HepG2 (cell line): ENCODE data around the gene STK32B. TPM values are rescaled to one million over a fixed set of nuclear protein-coding genes. Genes with fewer than 3 reads are reported as not detected.

Experiments
- ATAC-seq: fragments of 200-7000 bp; cut with Tn5 transposase; 3 replicates; pipeline ENCODE4 v1.9.1; 2020; ENCODE audit warnings: mild to moderate bottlenecking, moderate library complexity
- BruUV-seq: library from RNA; stranded (reverse); fragments of 400-500 nt; replicated peaks from 2 replicates; lab custom pipeline; 2021; lab: Mats Ljungman, UMichigan
- CTCF ChIA-PET: fragments of 300-600 bp; formaldehyde crosslinking; extraction: SDS; loops from one replicate; lab custom pipeline; 2021; ENCODE audit warnings: low total read pairs, inconsistent platforms, low intra/inter-chr PET ratio; lab: Yijun Ruan, JAX
- POLR2A ChIA-PET: fragments of 350-600 bp; sonication (Branson Sonifier 250); formaldehyde crosslinking; loops from one replicate; lab custom pipeline; 2020; ENCODE audit warnings: antibody characterized with exemption, inconsistent platforms; lab: Yijun Ruan, JAX
- DNase-seq: peaks from one replicate; pipeline ENCODE4 v3.0.0-alpha.2; 2015; ENCODE audit warnings: low spot score
- FAIRE-seq: peaks from 3 replicates; lab custom pipeline; 2011; peaks lifted over from hg19 to GRCh38; lab: Jason Lieb, UNC
- H2AFZ ChIP-seq: one replicate; pipeline ENCODE4 v1.6.1; 2011; ENCODE audit warnings: low read length, inconsistent platforms
- H3K27ac ChIP-seq: fragments of 300-600 bp; 3 replicates; pipeline ENCODE4 v1.8.0; 2011; ENCODE audit warnings: mixed run types, mild to moderate bottlenecking, mixed read lengths, low read length, inconsistent platforms; ENCODE audit not compliant: insufficient read depth; ENCODE audit errors: extremely low read length
- H3K27me3 ChIP-seq, 2 experiments: fragments of 200-600 bp in 1 of 2; 2 replicates in 1 of 2; 3 replicates in 1 of 2; pipeline versions ENCODE4 v1.6.0 to v1.8.0; 2011; ENCODE audit warnings: low read length in 2 of 2, mild to moderate bottlenecking in 2 of 2, moderate library complexity in 2 of 2, inconsistent platforms in 1 of 2; ENCODE audit not compliant: insufficient read depth in 2 of 2, control insufficient read depth in 1 of 2
- H3K36me3 ChIP-seq, 2 experiments: fragments of 200-600 bp in 1 of 2; replicated peaks in 1 of 2; 2 replicates in 1 of 2; 3 replicates in 1 of 2; pipeline versions ENCODE4 v1.5.1 to v1.8.0; 2011; ENCODE audit warnings: low read length in 2 of 2, inconsistent platforms in 1 of 2; ENCODE audit not compliant: insufficient read depth in 2 of 2, control insufficient read depth in 1 of 2
- H3K4me1 ChIP-seq: 2 replicates; pipeline ENCODE4 v1.5.1; 2012; ENCODE audit warnings: low read length, inconsistent platforms; ENCODE audit not compliant: insufficient read depth
- H3K4me2 ChIP-seq: 2 replicates; pipeline ENCODE4 v1.6.0; 2011; ENCODE audit warnings: low read depth, low read length, inconsistent platforms
- H3K4me3 ChIP-seq, 3 experiments: fragments of 200-600 bp in 1 of 3; sonication (generic), shearing (Covaris generic) in 1 of 3; replicated peaks in 1 of 3; 2 replicates each; pipeline ENCODE4 v1.5.1; 2011 to 2016; ENCODE audit warnings: low read length in 3 of 3, inconsistent platforms in 2 of 3, low read depth in 2 of 3, mild to moderate bottlenecking in 2 of 3, control low read depth in 1 of 3, mixed read lengths in 1 of 3; ENCODE audit not compliant: insufficient read depth in 1 of 3
- H3K79me2 ChIP-seq: one replicate; pipeline ENCODE4 v1.6.1; 2011; ENCODE audit warnings: low read length, inconsistent platforms; ENCODE audit not compliant: insufficient read depth
- H3K9ac ChIP-seq: 2 replicates; pipeline ENCODE4 v1.6.0; 2011; ENCODE audit warnings: mild to moderate bottlenecking, low read depth, low read length, inconsistent platforms; ENCODE audit not compliant: insufficient read depth
- H3K9me3 ChIP-seq: 2 replicates; pipeline ENCODE4 v1.5.1; 2012; ENCODE audit warnings: mild to moderate bottlenecking, low read length
- H4K20me1 ChIP-seq: 2 replicates; pipeline ENCODE4 v1.6.0; 2011; ENCODE audit warnings: inconsistent platforms, mild to moderate bottlenecking, low read length, moderate library complexity; ENCODE audit not compliant: insufficient read depth
- ATF4 ChIP-seq, 2 experiments: fragments of 450-650 bp in 1 of 2; sonication (generic) in 1 of 2; formaldehyde crosslinking; IDR thresholded peaks; 2 replicates each; pipeline versions ENCODE4 v1.5.0 to v1.8.0; 2020 to 2022; ENCODE audit warnings: mild to moderate bottlenecking in 1 of 2, missing genetic modification reagents in 1 of 2
- BORCS8-MEF2B ChIP-seq: sonication (generic); formaldehyde crosslinking; IDR thresholded peaks from 2 replicates; pipeline ENCODE4 v1.8.0; 2022; ENCODE audit warnings: mild to moderate bottlenecking, missing genetic modification reagents
- BRD4 ChIP-seq: sonication (generic); formaldehyde crosslinking; IDR thresholded peaks from 2 replicates; pipeline ENCODE4 v1.4.0; 2020; ENCODE audit warnings: missing genetic modification reagents
- TEAD2 ChIP-seq: sonication (generic); formaldehyde crosslinking; IDR thresholded peaks from 2 replicates; pipeline ENCODE4 v1.9.0; 2021; ENCODE audit warnings: missing genetic modification reagents
- ZFP62 ChIP-seq: sonication (generic); formaldehyde crosslinking; IDR thresholded peaks from 2 replicates; pipeline ENCODE4 v1.4.0; 2020; ENCODE audit warnings: missing genetic modification reagents
- ZNF180 ChIP-seq: sonication (generic); formaldehyde crosslinking; IDR thresholded peaks from 2 replicates; pipeline ENCODE4 v1.4.0; 2020; ENCODE audit warnings: low read depth, missing genetic modification reagents, borderline replicate concordance
- ZNF280B ChIP-seq: sonication (generic); formaldehyde crosslinking; IDR thresholded peaks from 2 replicates; pipeline ENCODE4 v1.5.0; 2020; ENCODE audit warnings: missing genetic modification reagents, mild to moderate bottlenecking, borderline replicate concordance
- ZNF3 ChIP-seq: IDR thresholded peaks from 2 replicates; pipeline ENCODE4 v1.7.0; 2017; ENCODE audit warnings: inconsistent platforms
- WGBS: methylation state at CpG from one replicate; pipeline ENCODE4 v1.1.6; 2017; ENCODE audit warnings: low lambda C conversion rate; 5-methylcytosine and 5-hydroxymethylcytosine counted together
- in situ Hi-C: cut with HindIII; loops from 2 replicates; pipeline ENCODE4 v1.10.0; 2017; ENCODE audit warnings: low pct_unique_long_range_greater_than_20kb; ENCODE audit not compliant: extremely low pct_ligation_motif_present
- intact Hi-C: fragments of 100-400 bp; cut with micrococcal nuclease; formaldehyde crosslinking; loops from one replicate; pipeline ENCODE4 v1.10.0; 2022; ENCODE audit not compliant: unreplicated experiment
- polyA plus RNA-seq, 8 experiments: library from polyadenylated mRNA; depleted of rRNA in 3 of 8; stranded (reverse) in 7 of 8; unstranded in 1 of 8; fragments of >200 nt; fragmentation: Illumina TruSeq in 4 of 8; extraction: Trizol in 4 of 8; gene quantifications; 2 replicates each; pipeline versions ENCODE4 v1.2.1 to v1.2.3, GENCODE V29; 2011 to 2016; ENCODE audit warnings: low read depth in 4 of 8, missing spikeins in 1 of 8, mixed read lengths in 1 of 8; ENCODE audit not compliant: insufficient read depth in 1 of 8
- total RNA-seq, 5 experiments: library from RNA; depleted of rRNA; stranded (reverse); fragments of >200 nt; fragmentation: Illumina TruSeq; extraction: Trizol; gene quantifications; 2 replicates each; pipeline ENCODE4 v1.2.3, GENCODE V29; 2016; ENCODE audit warnings: low read depth in 1 of 5

The STK32B gene
- total and polyA plus RNA-seq, 2 of the 13 experiments (the other 11 are each of a cell fraction or from before 2014, with no cell fraction given): not detected

- BruUV-seq: no TSS peak
- DNase-seq: no peak
- no peaks in the 10 kb centered on the region for H3K36me3 ChIP-seq
- H4K20me1 ChIP-seq: no peaks in the 10 kb centered on the region
- H3K79me2 ChIP-seq: no peaks in the 10 kb centered on the region
- no peaks in the 10 kb centered on the region for H3K9me3 ChIP-seq
- ATAC-seq: no peak
- in situ Hi-C loops (no loop called here), intact Hi-C loops (no loop called here)
- no peak overlapping the region for H3K27ac ChIP-seq
- H3K4me2 ChIP-seq: no peak overlapping the region
- H2AFZ ChIP-seq: no peak overlapping the region
- TF ChIP-seq ZNF3 (CRISPR knock-in tag) (no peak), ZFP62 (CRISPR knock-in tag) (no peak), BORCS8-MEF2B (CRISPR knock-in tag) (no peak), ZNF280B (CRISPR knock-in tag) (no peak), ATF4 (CRISPR knock-in tag; IDR thresholded peaks at IDR 0.05) (no peak), BRD4 (CRISPR knock-in tag) (no peak)
- FAIRE-seq: no peak
- 17% methylated on average over 1 of the region's 1 CpG for WGBS
- ChIA-PET POLR2A (no interaction called here), CTCF (no interaction called here)
- no peak overlapping the region for H3K9ac ChIP-seq
- peaks cover 0 to 3% of the 10 kb centered on the region in 2 experiments; a peak in 1 of 5 replicates for H3K27me3 ChIP-seq
- H3K4me3 ChIP-seq: no peak overlapping the region
- no peaks in the 10 kb centered on the region for H3K4me1 ChIP-seq
Observed at GRCh38 chr4:5338531-5338930, 287.3 kb downstream of the STK32B start.

- no TSS peak for BruUV-seq
- intact Hi-C loops: no loop called here
- H3K9ac ChIP-seq: no peak overlapping the region
- H3K27ac ChIP-seq: no peak overlapping the region
- CTCF ChIA-PET: no interaction called here
- H3K4me3 ChIP-seq: no peak overlapping the region
- no peak overlapping the region for H3K4me2 ChIP-seq
- TF ChIP-seq ZNF180 (no peak), TEAD2 (CRISPR knock-in tag) (no peak)
- TF ChIP-seq, all 625 proteins: peak for 0
- Histone ChIP-seq H4K20me1 (no peaks in the 10 kb centered on the region), H3K79me2 (no peaks in the 10 kb centered on the region), H3K36me3 (no peaks in the 10 kb centered on the region), H3K4me1 (no peaks in the 10 kb centered on the region), H2AFZ (no peak overlapping the region), H3K9me3 (no peaks in the 10 kb centered on the region), H3K27me3 (peaks cover 0 to 2% of the 10 kb centered on the region in 2 experiments; a peak in 1 of 5 replicates)
- no peak for ATAC-seq
- POLR2A ChIA-PET: no interaction called here
- in situ Hi-C loops: no loop called here
- no peak for FAIRE-seq
- WGBS: 0% methylated on average over 4 of the region's 6 CpGs
- no peak for DNase-seq
Observed at GRCh38 chr4:5340991-5341451, 289.7 kb downstream of the STK32B start.
